CD4-positive, alpha-beta T cell treated with Interleukin-12 subunit alpha and Interleukin-12 subunit beta, for 1 hour (primary cell): ENCODE data around the gene ABCA10.
"Not testable (repeated sequence)": the region's sequence is repeated elsewhere in the genome, so short reads cannot be mapped to it uniquely, and the experiment has no call there.

Source experiments
- DNase-seq: peaks from one replicate; pipeline ENCODE4 v3.0.0-alpha.2; 2020

Gene ABCA10

GRCh38 chr17:69228576-69228975 lies at the start of gene ABCA10:
TSS of gene ABCA10 (minus strand) at chr17:69228824. CDS start at chr17:69225358, 3,466 bp downstream.
- DNase-seq, result no peak

GRCh38 chr17:69276279-69276678 lies 47.7 kb upstream of the ABCA10 start:
- DNase-seq, result not testable (repeated sequence)

- no peak for DNase-seq
These were observed 47.1 kb upstream of the ABCA10 start for GRCh38 chr17:69275751-69276150.

- no peak for DNase-seq
These were observed 42.4 kb upstream of the ABCA10 start for GRCh38 chr17:69271023-69271422.

- no peak for DNase-seq
These were observed 40.7 kb upstream of the ABCA10 start for GRCh38 chr17:69269131-69269998.

GRCh38 chr17:69268543-69269014 lies 40.0 kb upstream of the ABCA10 start:
- DNase-seq, result no peak

GRCh38 chr17:69267219-69267618 lies 38.6 kb upstream of the ABCA10 start:
- DNase-seq, result no peak

GRCh38 chr17:69265873-69266272 lies 37.2 kb upstream of the ABCA10 start:
- no peak for DNase-seq

GRCh38 chr17:69254187-69254586 lies 25.6 kb upstream of the ABCA10 start:
- no peak for DNase-seq

- no peak for DNase-seq
These were observed 22.0 kb upstream of the ABCA10 start for GRCh38 chr17:69250641-69251040.

- DNase-seq, result peak; percentile 35
These were observed 18.2 kb upstream of the ABCA10 start for GRCh38 chr17:69246726-69247375.

GRCh38 chr17:69246202-69246601 lies 17.6 kb upstream of the ABCA10 start:
- no peak for DNase-seq

GRCh38 chr17:69245617-69246016 lies 17.0 kb upstream of the ABCA10 start:
- no peak for DNase-seq

- no peak for DNase-seq
These were observed 11.3 kb upstream of the ABCA10 start for GRCh38 chr17:69239611-69240600.

GRCh38 chr17:69236946-69237345 lies 8.3 kb upstream of the ABCA10 start:
- DNase-seq, result no peak

- DNase-seq, result no peak
These were observed 7.8 kb upstream of the ABCA10 start for GRCh38 chr17:69236464-69236863.

GRCh38 chr17:69235338-69236058 lies 6.9 kb upstream of the ABCA10 start:
- peak; percentile 60 for DNase-seq

- DNase-seq, result no peak
These were observed 4.0 kb upstream of the ABCA10 start for GRCh38 chr17:69232650-69233049.

- DNase-seq, result no peak
These were observed 2.9 kb upstream of the ABCA10 start for GRCh38 chr17:69231521-69231920.

- no peak for DNase-seq
These were observed 2.3 kb upstream of the ABCA10 start for GRCh38 chr17:69230939-69231338.

GRCh38 chr17:69228018-69228417 lies 606 bp downstream of the ABCA10 start:
- no peak for DNase-seq

GRCh38 chr17:69227541-69227940 lies 1.1 kb downstream of the ABCA10 start:
- DNase-seq, result no peak
